Activated CD4-positive, alpha-beta T cell treated with anti-CD3 and anti-CD28 coated beads for 1 hour (primary cell): ENCODE results near the gene RPS6KA4.

Experiments used
- DNase-seq: peaks from one replicate; pipeline ENCODE4 v3.0.0-alpha.2; 2020

The RPS6KA4 gene

DNA sequence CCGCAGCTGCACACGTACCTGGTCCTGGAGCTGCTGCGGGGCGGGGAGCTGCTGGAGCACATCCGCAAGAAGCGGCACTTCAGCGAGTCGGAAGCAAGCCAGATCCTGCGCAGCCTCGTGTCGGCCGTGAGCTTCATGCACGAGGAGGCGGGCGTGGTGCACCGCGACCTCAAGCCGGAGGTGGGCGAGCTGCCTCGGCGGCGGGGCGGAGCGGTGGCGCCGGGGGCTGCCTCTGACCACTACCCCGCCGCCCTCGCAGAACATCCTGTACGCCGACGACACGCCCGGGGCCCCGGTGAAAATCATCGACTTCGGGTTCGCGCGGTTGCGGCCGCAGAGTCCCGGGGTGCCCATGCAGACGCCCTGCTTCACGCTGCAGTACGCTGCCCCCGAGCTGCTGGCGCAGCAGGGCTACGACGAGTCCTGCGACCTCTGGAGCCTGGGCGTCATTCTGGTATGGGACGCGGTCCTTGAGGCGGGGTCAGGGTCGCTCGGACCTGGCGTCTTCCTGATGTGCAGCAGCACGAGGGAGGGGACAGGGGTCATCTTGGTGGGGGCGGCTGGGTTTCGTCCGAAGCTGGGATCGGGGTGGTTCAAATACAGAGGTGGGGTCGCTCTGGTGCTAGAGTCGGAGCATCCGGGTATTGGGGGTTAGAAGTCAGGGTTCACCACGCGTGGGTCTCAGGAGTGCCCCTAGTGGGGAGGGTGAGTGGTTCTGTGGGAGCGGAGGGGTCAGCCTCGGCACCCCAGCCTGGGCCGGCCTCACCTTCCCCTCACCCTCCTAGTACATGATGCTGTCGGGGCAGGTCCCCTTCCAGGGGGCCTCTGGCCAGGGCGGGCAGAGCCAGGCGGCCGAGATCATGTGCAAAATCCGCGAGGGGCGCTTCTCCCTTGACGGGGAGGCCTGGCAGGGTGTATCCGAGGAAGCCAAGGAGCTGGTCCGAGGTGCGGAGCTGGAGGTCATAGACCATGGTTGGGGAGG, 10.8 kb downstream of the RPS6KA4 start:
- DNase-seq, result no peak

- DNase-seq, result no peak
Observed at GRCh38 chr11:64371201-64371600, 12.2 kb downstream of the RPS6KA4 start.

- no peak for DNase-seq
Observed at GRCh38 chr11:64372021-64372420, 13.1 kb downstream of the RPS6KA4 start.

DNA sequence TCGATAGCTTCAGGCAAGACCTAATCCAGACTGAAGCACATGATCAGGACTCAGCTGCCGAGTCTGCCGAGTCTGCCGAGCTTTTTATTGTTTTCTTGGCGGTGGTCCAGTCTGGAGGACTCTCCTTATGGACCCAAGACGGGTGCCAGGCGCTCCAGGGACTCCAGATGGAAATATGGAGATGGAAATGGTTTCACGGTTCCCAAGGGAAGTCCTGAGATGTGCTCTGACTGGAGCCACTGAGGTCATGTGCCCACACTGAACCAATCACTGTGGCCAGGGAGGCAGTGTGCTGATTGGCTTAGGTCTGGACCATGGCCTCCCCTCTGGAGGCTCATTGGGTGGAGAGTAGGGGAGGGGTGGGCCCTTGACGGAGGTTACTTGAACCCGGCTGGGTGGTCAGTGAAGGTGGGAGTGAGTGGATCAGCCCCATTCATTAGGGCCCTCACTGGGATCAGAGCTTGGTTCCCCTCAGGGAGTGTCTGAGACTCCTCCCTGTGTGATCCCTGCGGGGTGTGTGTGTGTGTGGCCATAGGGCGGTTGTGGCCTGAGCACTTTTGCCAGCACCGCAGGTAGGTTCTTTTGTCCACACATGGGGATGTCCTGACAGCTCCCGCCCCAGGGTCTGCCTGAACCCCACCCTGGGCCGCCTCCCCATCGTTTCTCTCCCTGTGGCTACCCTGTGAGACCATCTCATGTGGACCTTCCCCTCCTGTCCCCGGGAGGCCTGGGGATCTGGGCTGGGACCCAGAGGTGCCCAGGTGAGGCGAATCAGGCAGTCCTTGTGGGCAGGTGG, 14.0 kb downstream of the RPS6KA4 start:
- DNase-seq, result no peak

GRCh38 chr11:64373598-64373974, 14.6 kb downstream of the RPS6KA4 start:
- no peak for DNase-seq

GRCh38 chr11:64376071-64376470, 17.1 kb downstream of the RPS6KA4 start:
- no peak for DNase-seq

GRCh38 chr11:64378335-64378880, 19.4 kb downstream of the RPS6KA4 start:
- no peak for DNase-seq

- no peak for DNase-seq
Observed at GRCh38 chr11:64379160-64379559, 20.2 kb downstream of the RPS6KA4 start.

- no peak for DNase-seq
Observed at GRCh38 chr11:64379817-64380709, 21.1 kb downstream of the RPS6KA4 start.

- DNase-seq, result no peak
Observed at GRCh38 chr11:64381350-64381749, 22.4 kb downstream of the RPS6KA4 start.

DNA sequence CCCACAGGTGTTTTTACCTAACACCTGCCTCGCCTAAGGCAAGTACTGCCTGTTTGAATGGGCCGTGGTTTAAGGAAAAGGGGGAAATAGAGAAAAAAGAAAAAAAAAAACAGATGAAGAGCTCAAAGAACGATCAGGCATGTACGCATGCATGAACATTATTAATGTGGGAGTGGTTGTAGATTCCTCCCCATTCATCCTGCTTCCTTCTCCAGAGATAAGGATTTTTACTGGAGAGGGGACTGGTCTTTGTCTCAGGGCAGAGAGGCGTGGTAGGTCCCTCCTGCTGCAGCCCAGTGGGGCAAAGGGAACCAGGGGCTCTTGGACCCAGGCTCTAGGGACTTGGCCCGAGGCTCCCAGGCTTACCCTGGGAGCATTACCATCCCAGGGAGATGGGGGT, 23.1 kb downstream of the RPS6KA4 start:
- DNase-seq, result no peak

GRCh38 chr11:64382586-64382985, 23.6 kb downstream of the RPS6KA4 start:
- DNase-seq, result no peak

DNA sequence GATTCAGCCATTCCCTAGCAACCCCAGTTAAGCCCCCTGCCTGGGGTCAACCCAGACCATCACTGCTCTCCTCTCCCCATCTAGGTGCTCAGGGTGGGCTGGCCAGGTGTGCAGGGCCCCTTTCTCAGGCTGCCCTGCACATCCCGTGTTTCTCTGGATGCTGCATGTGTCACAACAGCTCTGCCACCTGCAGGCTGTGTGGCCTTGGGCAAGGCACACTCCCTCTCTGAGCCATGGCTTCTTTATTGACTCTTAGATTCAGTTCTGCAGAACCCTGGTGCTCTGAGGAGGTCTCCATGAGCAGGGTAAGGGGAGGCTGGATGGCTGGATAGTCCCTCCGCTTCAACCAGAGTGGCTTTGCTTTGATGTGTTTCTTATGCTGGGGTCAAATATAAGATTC, 24.6 kb downstream of the RPS6KA4 start:
- DNase-seq, result no peak

DNA sequence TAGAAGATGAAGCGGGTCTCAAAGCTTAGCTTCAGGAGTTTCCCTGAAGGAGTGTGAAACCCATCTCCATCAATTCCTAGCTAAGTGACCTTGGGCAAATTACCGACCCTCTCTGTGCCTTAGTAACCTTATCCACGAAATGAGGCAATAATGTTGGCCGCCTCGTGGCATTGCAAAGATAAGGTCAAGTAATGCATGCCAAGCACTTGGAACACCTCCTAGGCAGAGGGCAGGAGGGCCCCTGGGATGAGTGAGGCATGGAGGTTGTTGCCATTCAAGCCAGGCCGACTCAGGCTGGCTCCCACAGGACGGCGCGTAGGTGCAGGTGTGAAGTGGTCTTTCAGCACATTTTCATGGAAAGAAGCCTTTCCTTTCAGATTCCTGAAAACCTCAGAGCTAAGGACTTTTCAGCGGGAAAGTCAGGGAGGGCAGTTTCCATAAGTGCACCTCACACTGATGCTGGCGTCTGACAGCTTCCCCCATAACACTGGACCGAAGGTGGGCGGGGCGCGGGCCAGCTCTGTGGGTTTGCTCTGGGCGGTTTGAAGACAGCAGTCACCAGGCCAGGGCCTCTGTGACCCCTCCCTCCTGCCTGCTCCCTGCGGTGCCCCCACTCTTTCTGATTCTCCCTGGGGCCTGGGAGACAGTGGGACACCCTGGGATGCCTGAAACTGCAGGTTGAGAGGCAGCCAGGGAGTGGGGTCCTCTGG, 25.2 kb downstream of the RPS6KA4 start:
- no peak for DNase-seq

DNA sequence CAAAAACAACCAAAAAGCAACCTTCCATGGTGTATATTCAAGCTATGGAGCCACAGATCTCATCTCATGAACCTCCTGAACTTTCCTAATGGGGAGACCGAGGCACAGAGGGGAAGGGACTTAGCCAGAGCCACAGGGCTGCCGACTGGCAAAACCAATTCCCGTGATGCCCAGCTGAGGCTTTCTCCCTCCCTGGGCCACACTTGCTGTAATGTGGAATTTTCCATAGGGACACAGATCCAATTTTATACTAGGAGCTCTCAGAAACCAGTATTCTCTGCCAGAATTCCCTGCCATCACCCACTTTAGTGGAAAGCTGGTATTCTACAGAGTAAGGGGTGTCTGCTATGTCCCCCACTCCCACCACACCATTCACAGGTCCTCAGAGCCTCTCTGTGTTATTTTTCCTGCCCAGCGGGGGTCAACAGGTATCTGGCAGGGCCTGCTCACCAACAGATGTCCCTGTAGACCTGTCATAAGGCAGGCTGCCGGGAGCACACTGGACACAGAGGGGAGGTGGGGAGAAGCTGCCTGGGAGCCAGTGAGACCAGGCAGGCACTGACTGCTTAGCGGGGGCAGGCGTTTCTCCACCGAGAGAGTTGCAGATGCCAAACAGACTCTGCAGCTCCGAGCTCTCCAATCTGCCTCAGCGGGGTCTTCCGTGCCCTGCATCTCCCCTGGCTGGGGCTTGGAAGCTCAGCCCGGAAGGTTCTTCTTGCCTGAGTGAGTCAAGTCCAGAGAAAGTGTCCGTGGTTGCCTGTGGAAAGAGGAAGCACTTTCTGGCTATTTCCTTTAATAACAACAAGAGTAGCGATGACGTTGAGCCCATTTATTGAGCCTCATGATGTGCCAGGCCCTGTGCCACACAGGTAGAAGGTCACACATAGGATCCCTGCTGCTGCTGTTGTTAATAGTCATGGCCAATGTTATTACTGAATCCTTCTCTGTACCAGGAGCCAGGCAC, 26.3 kb downstream of the RPS6KA4 start:
- no peak for DNase-seq

DNA sequence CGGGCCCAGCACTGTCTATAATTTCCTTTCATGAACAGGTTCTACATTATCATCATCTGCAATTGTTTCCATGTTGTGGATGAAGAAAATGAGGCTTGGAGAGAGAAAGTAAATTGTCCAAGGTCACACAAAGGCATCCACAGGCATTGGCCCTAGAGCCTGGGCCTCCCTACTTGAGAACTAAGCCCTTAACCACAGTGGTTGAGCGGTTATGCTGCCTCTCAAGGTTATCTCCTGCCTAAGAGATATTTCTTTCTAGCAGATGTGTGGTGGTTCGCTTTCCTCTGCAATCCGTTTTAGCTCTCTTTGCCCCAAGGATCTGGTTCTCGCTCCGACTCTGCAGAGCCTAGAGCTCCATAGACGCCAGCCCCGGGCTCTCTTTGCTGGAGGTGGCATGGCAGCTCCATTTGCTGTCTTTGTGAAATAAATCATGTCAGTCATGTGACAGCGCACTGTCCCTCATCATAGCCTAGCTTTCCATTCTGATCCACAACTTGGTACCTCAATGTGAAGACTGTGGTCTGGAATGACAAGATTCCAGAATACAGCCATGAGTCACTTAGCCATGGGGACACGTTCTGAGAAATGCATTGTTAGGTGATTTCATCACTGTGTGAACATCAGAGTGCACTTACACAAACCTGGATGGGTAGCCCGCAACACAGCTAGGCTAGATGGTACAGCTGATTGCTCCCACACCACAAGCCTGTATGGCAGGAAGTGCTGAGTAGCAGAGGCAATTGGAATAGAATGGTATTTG, 27.2 kb downstream of the RPS6KA4 start:
- DNase-seq, result no peak

GRCh38 chr11:64387916-64388315, 29.0 kb downstream of the RPS6KA4 start:
- DNase-seq, result no peak

DNA sequence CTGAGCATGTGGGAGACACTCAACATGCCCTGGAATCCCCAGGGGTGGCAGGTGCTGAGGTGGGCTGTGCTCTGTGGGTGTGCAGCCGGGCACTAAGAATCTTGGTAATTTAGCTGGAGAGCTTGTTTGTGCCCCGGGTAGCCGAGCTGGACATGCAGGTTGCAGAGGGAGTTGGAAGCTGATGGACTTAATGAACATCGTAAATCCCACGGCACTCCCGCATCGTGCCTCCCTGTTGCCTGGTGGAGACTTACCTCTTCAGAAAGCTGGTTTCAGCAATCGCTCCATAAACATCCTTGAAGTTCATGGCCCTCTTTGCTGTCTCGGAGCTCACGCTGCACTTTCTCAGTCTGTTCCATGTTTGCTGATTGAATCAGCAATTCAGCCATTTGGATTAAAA, 29.9 kb downstream of the RPS6KA4 start:
- no peak for DNase-seq

DNA sequence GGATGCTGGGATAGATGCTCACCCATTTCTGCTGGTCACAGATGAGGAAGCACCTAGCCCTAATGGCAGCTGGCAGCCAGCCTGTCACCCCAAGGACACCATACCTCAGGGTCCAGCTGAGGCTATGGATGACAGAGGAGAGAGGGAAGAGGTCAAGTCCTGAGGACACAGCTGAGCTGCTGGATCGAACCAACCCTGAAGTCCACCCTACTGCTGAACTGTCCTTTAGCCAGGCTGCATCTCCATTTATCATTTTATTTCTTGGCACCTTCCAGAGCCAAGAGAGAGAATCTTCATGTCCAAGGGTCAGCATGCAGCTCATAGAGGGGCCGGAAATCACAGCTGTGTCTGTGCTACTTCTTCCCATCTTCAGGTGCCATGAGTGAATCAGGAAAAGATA, 30.9 kb downstream of the RPS6KA4 start:
- no peak for DNase-seq

DNA sequence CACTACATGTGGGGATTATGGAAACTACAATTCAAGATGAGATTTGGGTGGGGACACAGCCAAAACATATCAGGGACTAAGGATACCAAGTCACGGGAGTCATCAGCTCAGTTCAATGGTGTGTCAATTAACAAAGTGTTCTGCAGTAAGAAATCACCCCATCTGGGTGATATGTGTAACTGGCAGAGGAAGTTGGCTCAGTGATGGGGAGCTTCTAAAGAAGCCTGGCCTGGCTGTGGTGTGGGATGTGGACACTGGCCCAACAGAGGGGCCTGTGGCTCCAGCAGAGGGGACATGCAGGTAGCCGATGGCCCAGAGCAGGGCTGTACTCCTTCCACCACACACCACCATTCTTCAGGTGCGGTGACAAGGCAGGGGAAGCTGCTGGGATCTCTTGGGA, 31.6 kb downstream of the RPS6KA4 start:
- DNase-seq, result no peak
